K562 (cell line): ENCODE results near the gene WNT2. TPM values are rescaled to one million over a fixed set of nuclear protein-coding genes. Genes with fewer than 3 reads are reported as not detected.

Experiments used
- ATAC-seq: fragments of 200-7000 bp; cut with Tn5 transposase; 3 replicates; pipeline ENCODE4 v1.9.1; 2020; ENCODE audit warnings: moderate library complexity
- BruUV-seq: library from RNA; stranded (reverse); fragments of 400-500 nt; replicated peaks from 2 replicates; lab custom pipeline; 2021; lab: Mats Ljungman, UMichigan
- CTCF ChIA-PET: fragments of 300-600 bp; formaldehyde crosslinking; extraction: SDS; loops from one replicate; lab custom pipeline; 2021; ENCODE audit warnings: low intra/inter-chr PET ratio; lab: Yijun Ruan, JAX
- POLR2A ChIA-PET: fragments of 300-600, 350-650 bp; sonication (Branson Sonifier 250); formaldehyde crosslinking; extraction: SDS; loops from one replicate; lab custom pipeline; 2021; ENCODE audit warnings: antibody characterized with exemption, inconsistent platforms; lab: Yijun Ruan, JAX
- DNase-seq, 4 experiments: peaks; one replicate each; pipeline versions ENCODE4 v3.0.0 to v3.0.0-alpha.2; 2011 to 2018; ENCODE audit warnings: low spot score in 3 of 4, mixed read lengths in 3 of 4; ENCODE audit errors: extremely low read depth in 1 of 4
- FAIRE-seq: peaks from 2 replicates; lab custom pipeline; 2011; peaks lifted over from hg19 to GRCh38; lab: Jason Lieb, UNC
- H2AFZ ChIP-seq: 2 replicates; pipeline ENCODE4 v1.6.0; 2011; ENCODE audit warnings: low read depth, low read length, control low read depth, inconsistent platforms
- H3K27ac ChIP-seq: fragments of 200-600 bp; 3 replicates; pipeline ENCODE4 v1.8.0; 2011; ENCODE audit warnings: low read depth, mild to moderate bottlenecking, control low read depth, inconsistent platforms, low read length, moderate library complexity, mixed read lengths; ENCODE audit errors: extremely low read depth
- H3K27me3 ChIP-seq, 2 experiments: fragments of 300-600 bp in 1 of 2; 2 replicates in 1 of 2; 3 replicates in 1 of 2; pipeline versions ENCODE4 v1.6.0 to v1.8.0; 2011; ENCODE audit warnings: inconsistent platforms in 2 of 2, low read length in 2 of 2, mild to moderate bottlenecking in 1 of 2, mixed read lengths in 1 of 2, moderate library complexity in 1 of 2; ENCODE audit not compliant: control insufficient read depth in 2 of 2, insufficient read depth in 2 of 2
- H3K36me3 ChIP-seq: fragments of 300-600 bp; 3 replicates; pipeline ENCODE4 v1.8.0; 2011; ENCODE audit warnings: mild to moderate bottlenecking, low read length, inconsistent platforms; ENCODE audit not compliant: control insufficient read depth, insufficient read depth
- H3K4me1 ChIP-seq, 2 experiments: fragments of 200-600 bp in 1 of 2; replicated peaks in 1 of 2; 2 replicates in 1 of 2; 3 replicates in 1 of 2; pipeline versions ENCODE4 v1.5.1 to v1.8.0; 2011; ENCODE audit warnings: inconsistent platforms in 2 of 2, low read length in 2 of 2, mild to moderate bottlenecking in 1 of 2, mixed read lengths in 1 of 2, moderate library complexity in 1 of 2; ENCODE audit not compliant: control insufficient read depth in 2 of 2, insufficient read depth in 2 of 2
- H3K4me2 ChIP-seq: 2 replicates; pipeline ENCODE4 v1.6.1; 2011; ENCODE audit warnings: low read length, control low read depth, inconsistent platforms, mixed read lengths; ENCODE audit not compliant: insufficient read depth
- H3K4me3 ChIP-seq: fragments of 200-600 bp; sonication (generic), shearing (Covaris generic); 2 replicates; pipeline ENCODE4 v1.5.1; 2016; ENCODE audit warnings: control low read depth, inconsistent platforms
- H3K79me2 ChIP-seq: fragments of 200-600 bp; 3 replicates; pipeline ENCODE4 v1.8.0; 2011; ENCODE audit warnings: low read length, inconsistent platforms; ENCODE audit not compliant: control insufficient read depth, insufficient read depth
- H3K9ac ChIP-seq, 2 experiments: 2 replicates each; pipeline versions ENCODE4 v1.6.0 to v1.6.1; 2011; ENCODE audit warnings: low read depth in 2 of 2, low read length in 2 of 2, control low read depth in 1 of 2, inconsistent platforms in 1 of 2, mild to moderate bottlenecking in 1 of 2, mixed read lengths in 1 of 2; ENCODE audit not compliant: insufficient read depth in 1 of 2
- H3K9me1 ChIP-seq: one replicate; pipeline ENCODE4 v1.6.0; 2011; ENCODE audit warnings: inconsistent platforms, mild to moderate bottlenecking, low read length, moderate library complexity; ENCODE audit not compliant: control insufficient read depth, insufficient read depth
- H3K9me3 ChIP-seq: replicated peaks from 2 replicates; pipeline ENCODE4 v1.5.1; 2011; ENCODE audit warnings: low read depth, low read length, inconsistent platforms; ENCODE audit not compliant: control insufficient read depth, insufficient read depth
- H4K20me1 ChIP-seq: replicated peaks from 2 replicates; pipeline ENCODE4 v1.6.1; 2011; ENCODE audit warnings: low read length, inconsistent platforms, mixed read lengths; ENCODE audit not compliant: control insufficient read depth, insufficient read depth
- PURB ChIP-seq: sonication (generic); formaldehyde crosslinking; IDR thresholded peaks from 2 replicates; pipeline ENCODE4 v1.9.0; 2021; ENCODE audit warnings: low read depth, mild to moderate bottlenecking, missing genetic modification reagents
- RFX1 ChIP-seq: fragments of 450-650 bp; IDR thresholded peaks from 2 replicates; pipeline ENCODE4 v1.6.1; 2016; ENCODE audit warnings: mild to moderate bottlenecking, moderate library complexity
- ZNF133 ChIP-seq: fragments of 250-450 bp; sonication (Bioruptor Pico); IDR thresholded peaks from 2 replicates; pipeline ENCODE4 v1.4.0; 2020; ENCODE audit warnings: mild to moderate bottlenecking
- ZNF134 ChIP-seq: fragments of 250-450 bp; sonication (Bioruptor Pico); conservative IDR thresholded peaks from 2 replicates; pipeline ENCODE4 v1.4.0; 2020
- WGBS: fragments of 100-300 bp; shearing (Covaris generic); methylation state at CpG from one replicate; pipeline ENCODE4 v1.1.6; 2016; ENCODE audit warnings: low coverage, mixed read lengths; ENCODE audit not compliant: insufficient coverage; ENCODE audit errors: missing lambda C conversion rate; 5-methylcytosine and 5-hydroxymethylcytosine counted together
- in situ Hi-C: fragments of 300-500 bp; cut with MboI; formaldehyde crosslinking; loops from 4 replicates; pipeline ENCODE4 v1.15.0; 2018; ENCODE audit warnings: inconsistent platforms, mixed read lengths
- intact Hi-C: fragments of 100-400 bp; cut with micrococcal nuclease; formaldehyde crosslinking; loops from 2 replicates; pipeline ENCODE4 v1.14.2; 2022
- polyA plus RNA-seq, 8 experiments: library from polyadenylated mRNA; depleted of rRNA in 4 of 8; stranded (reverse) in 5 of 8; unstranded in 3 of 8; fragments of >200 nt; fragmentation: Nextera tagmentation in 2 of 8; fragmentation: Illumina TruSeq in 1 of 8; extraction: Ambion mirVana in 2 of 8; extraction: Trizol in 1 of 8; gene quantifications; 2 replicates each; pipeline versions ENCODE4 v1.2.1 to v1.2.3, GENCODE V29; 2011 to 2014; ENCODE audit warnings: inconsistent platforms in 1 of 8, missing spikeins in 1 of 8
- total RNA-seq, 7 experiments: library from RNA; depleted of rRNA in 6 of 7; stranded (reverse); fragments of >200 nt in 6 of 7; fragmentation: Illumina TruSeq in 2 of 7; extraction: Trizol in 2 of 7; gene quantifications; 2 replicates each; pipeline versions ENCODE4 v1.2.1 to v1.2.3, GENCODE V29; 2011 to 2021; ENCODE audit warnings: low replicate concordance in 1 of 7
- TF ChIP-seq, protein P1 (sequence below): fragments of 250-450 bp; sonication (Bioruptor Pico); IDR thresholded peaks from 2 replicates; pipeline ENCODE4 v1.8.0; 2021; ENCODE audit warnings: moderate library complexity, mild to moderate bottlenecking, inconsistent platforms
- TF ChIP-seq, protein P2 (sequence below): fragments of 250-450 bp; sonication (Bioruptor Pico); IDR thresholded peaks from 2 replicates; pipeline ENCODE4 v1.4.0; 2020
- TF ChIP-seq, protein P3 (sequence below): sonication (generic); formaldehyde crosslinking; IDR thresholded peaks from 2 replicates; pipeline ENCODE4 v1.8.1; 2023; ENCODE audit warnings: missing genetic modification reagents, mild to moderate bottlenecking, borderline replicate concordance
- TF ChIP-seq, protein P4 (sequence below): fragments of 250-450 bp; sonication (Bioruptor Pico); IDR thresholded peaks from 2 replicates; pipeline ENCODE4 v1.9.0; 2021; ENCODE audit warnings: mild to moderate bottlenecking

WNT2 gene
- total and polyA plus RNA-seq, 9 of the 15 experiments (the other 6 are each of a cell fraction or from before 2014, with no cell fraction given): 0.04 TPM; not detected in 8

DNA sequence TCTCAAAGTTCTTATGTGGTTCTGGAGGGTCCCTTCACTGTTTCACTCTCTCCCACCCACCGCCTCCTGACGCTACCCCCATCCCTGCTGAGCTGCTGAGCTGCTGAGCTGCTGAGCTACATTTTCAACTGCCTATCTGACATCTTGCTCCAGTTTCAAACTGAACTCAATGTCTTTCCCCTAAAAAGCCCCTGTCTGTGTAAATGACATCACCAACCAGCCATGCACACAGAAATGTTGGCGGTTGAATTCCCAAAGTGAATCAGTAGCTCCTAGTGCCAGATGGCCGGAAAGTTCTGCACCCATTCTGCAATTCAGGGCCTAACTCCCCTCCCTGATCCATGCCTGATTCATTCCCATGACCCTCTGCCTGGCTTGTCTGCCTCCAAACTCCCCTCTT lies 71.2 kb downstream of the WNT2 start:
- Histone ChIP-seq H3K27ac (no peak overlapping the region), H3K27me3 (peaks cover 16 to 32% of the 10 kb centered on the region in 2 experiments), H3K4me1 (no peaks in the 10 kb centered on the region), H2AFZ (no peak overlapping the region), H3K9me1 (no peaks in the 10 kb centered on the region), H3K9ac (no peak overlapping the region), H3K9me3 (no peaks in the 10 kb centered on the region), H4K20me1 (no peaks in the 10 kb centered on the region), H3K36me3 (no peaks in the 10 kb centered on the region), H3K79me2 (no peaks in the 10 kb centered on the region), H3K4me2 (no peak overlapping the region), H3K4me3 (no peak overlapping the region)
- in situ Hi-C loops: no loop called here
- DNase-seq (no peak), FAIRE-seq (no peak), ATAC-seq (no peak)
- CTCF ChIA-PET: no interaction called here
- TF ChIP-seq, protein P1, sequence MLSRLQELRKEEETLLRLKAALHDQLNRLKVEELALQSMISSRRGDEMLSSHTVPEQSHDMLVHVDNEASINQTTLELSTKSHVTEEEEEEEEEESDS (CRISPR knock-in tag): no peak
- TF ChIP-seq RFX1 (no peak), ZNF133 (no peak), ZNF134 (CRISPR knock-in tag) (no peak), PURB (no peak)
- TF ChIP-seq, protein P2, sequence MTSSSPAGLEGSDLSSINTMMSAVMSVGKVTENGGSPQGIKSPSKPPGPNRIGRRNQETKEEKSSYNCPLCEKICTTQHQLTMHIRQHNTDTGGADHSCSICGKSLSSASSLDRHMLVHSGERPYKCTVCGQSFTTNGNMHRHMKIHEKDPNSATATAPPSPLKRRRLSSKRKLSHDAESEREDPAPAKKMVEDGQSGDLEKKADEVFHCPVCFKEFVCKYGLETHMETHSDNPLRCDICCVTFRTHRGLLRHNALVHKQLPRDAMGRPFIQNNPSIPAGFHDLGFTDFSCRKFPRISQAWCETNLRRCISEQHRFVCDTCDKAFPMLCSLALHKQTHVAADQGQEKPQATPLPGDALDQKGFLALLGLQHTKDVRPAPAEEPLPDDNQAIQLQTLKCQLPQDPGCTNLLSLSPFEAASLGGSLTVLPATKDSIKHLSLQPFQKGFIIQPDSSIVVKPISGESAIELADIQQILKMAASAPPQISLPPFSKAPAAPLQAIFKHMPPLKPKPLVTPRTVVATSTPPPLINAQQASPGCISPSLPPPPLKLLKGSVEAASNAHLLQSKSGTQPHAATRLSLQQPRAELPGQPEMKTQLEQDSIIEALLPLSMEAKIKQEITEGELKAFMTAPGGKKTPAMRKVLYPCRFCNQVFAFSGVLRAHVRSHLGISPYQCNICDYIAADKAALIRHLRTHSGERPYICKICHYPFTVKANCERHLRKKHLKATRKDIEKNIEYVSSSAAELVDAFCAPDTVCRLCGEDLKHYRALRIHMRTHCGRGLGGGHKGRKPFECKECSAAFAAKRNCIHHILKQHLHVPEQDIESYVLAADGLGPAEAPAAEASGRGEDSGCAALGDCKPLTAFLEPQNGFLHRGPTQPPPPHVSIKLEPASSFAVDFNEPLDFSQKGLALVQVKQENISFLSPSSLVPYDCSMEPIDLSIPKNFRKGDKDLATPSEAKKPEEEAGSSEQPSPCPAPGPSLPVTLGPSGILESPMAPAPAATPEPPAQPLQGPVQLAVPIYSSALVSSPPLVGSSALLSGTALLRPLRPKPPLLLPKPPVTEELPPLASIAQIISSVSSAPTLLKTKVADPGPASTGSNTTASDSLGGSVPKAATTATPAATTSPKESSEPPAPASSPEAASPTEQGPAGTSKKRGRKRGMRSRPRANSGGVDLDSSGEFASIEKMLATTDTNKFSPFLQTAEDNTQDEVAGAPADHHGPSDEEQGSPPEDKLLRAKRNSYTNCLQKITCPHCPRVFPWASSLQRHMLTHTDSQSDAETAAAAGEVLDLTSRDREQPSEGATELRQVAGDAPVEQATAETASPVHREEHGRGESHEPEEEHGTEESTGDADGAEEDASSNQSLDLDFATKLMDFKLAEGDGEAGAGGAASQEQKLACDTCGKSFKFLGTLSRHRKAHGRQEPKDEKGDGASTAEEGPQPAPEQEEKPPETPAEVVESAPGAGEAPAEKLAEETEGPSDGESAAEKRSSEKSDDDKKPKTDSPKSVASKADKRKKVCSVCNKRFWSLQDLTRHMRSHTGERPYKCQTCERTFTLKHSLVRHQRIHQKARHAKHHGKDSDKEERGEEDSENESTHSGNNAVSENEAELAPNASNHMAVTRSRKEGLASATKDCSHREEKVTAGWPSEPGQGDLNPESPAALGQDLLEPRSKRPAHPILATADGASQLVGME: no peak
- TF ChIP-seq, protein P3, sequence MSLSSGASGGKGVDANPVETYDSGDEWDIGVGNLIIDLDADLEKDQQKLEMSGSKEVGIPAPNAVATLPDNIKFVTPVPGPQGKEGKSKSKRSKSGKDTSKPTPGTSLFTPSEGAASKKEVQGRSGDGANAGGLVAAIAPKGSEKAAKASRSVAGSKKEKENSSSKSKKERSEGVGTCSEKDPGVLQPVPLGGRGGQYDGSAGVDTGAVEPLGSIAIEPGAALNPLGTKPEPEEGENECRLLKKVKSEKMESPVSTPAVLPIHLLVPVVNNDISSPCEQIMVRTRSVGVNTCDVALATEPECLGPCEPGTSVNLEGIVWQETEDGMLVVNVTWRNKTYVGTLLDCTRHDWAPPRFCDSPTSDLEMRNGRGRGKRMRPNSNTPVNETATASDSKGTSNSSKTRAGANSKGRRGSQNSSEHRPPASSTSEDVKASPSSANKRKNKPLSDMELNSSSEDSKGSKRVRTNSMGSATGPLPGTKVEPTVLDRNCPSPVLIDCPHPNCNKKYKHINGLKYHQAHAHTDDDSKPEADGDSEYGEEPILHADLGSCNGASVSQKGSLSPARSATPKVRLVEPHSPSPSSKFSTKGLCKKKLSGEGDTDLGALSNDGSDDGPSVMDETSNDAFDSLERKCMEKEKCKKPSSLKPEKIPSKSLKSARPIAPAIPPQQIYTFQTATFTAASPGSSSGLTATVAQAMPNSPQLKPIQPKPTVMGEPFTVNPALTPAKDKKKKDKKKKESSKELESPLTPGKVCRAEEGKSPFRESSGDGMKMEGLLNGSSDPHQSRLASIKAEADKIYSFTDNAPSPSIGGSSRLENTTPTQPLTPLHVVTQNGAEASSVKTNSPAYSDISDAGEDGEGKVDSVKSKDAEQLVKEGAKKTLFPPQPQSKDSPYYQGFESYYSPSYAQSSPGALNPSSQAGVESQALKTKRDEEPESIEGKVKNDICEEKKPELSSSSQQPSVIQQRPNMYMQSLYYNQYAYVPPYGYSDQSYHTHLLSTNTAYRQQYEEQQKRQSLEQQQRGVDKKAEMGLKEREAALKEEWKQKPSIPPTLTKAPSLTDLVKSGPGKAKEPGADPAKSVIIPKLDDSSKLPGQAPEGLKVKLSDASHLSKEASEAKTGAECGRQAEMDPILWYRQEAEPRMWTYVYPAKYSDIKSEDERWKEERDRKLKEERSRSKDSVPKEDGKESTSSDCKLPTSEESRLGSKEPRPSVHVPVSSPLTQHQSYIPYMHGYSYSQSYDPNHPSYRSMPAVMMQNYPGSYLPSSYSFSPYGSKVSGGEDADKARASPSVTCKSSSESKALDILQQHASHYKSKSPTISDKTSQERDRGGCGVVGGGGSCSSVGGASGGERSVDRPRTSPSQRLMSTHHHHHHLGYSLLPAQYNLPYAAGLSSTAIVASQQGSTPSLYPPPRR (CRISPR knock-in tag): no peak
- TF ChIP-seq, protein P4, sequence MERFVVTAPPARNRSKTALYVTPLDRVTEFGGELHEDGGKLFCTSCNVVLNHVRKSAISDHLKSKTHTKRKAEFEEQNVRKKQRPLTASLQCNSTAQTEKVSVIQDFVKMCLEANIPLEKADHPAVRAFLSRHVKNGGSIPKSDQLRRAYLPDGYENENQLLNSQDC (CRISPR knock-in tag): no peak
- POLR2A ChIA-PET: interaction anchor here (1.1 kb wide), 1 partner anchor 24 kb away, joined by 3 read pairs; no protein-coding TSS in a partner anchor
- intact Hi-C loops: no loop called here
- WGBS: 0% methylated on average over 4 of the region's 4 CpGs
- no TSS peak for BruUV-seq
